DMS53 treated with DMSO at 0.1 percent for 48 hours (cell line): Measurements from ENCODE around the gene MFAP2.

ENCODE experiments used
- DNase-seq: peaks from one replicate; lab custom pipeline; 2025; ENCODE audit not compliant: unreplicated experiment; lab: John Stamatoyannopoulos, UW

MFAP2 gene

GRCh38 chr1:17008208-17008855 lies 27.9 kb upstream of the MFAP2 start:
- DNase-seq = no peak

DNA sequence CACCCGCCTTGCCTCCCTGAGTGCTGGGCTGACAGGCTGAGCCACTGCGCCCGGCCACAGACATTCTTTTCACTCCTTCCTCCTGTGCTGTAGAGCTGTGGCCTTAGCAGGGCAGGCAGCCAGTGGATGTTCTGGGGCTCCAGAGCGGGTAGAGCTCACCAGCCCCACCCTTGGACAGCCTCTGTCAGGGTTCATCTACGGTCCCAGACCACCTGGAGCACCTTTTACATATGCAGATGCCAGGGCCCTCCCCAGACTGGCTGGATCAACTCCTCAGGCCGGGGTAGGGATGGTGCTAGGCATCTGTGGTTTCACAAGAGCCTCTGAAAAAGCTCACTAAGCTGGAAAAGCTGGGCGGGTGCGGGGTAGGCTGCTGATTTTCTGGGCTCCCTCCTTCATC lies 26.7 kb upstream of the MFAP2 start:
- DNase-seq = no peak

GRCh38 chr1:17005365-17005740 lies 24.9 kb upstream of the MFAP2 start:
- no peak for DNase-seq

DNA sequence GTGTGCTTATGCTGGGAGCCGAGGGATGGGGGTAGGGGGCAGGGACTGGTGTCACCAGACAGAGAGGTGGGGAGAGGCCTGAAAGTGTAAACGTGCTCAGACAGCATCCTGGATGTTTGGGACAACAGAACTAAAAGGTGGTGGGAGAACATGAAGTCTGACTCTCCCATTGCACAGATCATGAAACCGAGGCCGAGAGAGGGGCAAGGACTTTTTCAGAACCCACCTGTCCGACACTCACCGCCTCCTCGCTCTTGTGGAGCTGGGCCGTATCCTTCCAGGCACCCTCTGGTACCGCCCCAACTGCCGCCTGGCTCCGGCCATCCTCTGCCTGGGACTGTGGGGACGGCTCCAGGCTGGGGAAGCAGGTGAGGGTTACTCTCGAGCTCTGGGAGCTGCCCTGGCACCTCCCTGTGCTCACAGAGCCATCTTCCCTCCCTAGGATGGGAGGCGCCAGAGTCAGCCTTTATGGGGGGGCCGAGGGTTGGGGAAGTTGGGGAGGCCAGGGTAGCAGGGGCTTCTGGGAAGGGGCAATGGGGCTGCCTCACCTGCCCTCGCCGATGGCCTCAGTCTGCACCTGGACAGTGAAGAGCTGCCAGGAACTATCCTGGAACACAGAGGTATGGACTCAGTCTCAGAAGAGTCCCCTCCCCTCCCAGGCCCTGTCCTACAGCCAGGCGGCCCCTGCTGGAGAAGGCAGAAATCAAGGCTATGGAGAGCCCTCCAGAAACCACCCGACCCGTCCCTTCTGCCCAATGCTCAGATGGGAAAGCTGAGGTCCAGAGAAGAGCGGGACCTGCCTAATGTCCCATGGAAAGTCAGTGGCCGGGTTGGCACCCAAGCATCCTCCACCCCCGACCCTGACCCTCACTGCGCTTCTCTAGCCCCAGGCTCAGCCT lies 24.3 kb upstream of the MFAP2 start:
- no peak for DNase-seq

DNA sequence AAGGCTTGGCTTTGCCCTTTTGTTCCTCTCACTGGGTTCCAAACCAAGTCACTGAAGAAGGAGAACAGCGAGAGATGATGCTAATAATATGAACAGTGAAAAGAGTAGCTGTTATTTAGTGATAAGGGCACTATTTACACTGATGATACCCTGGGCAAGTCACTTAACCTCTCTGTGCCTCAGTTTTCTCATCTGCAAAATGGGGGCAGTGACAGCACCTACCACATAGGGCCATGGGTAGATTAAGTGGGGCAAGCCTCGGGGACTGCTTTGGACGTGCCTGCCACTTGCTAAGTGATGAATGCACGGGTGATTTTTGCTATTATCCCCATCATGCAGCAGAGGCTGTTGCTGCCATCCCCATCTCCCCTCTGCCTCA lies 22.1 kb upstream of the MFAP2 start:
- DNase-seq = no peak

DNA sequence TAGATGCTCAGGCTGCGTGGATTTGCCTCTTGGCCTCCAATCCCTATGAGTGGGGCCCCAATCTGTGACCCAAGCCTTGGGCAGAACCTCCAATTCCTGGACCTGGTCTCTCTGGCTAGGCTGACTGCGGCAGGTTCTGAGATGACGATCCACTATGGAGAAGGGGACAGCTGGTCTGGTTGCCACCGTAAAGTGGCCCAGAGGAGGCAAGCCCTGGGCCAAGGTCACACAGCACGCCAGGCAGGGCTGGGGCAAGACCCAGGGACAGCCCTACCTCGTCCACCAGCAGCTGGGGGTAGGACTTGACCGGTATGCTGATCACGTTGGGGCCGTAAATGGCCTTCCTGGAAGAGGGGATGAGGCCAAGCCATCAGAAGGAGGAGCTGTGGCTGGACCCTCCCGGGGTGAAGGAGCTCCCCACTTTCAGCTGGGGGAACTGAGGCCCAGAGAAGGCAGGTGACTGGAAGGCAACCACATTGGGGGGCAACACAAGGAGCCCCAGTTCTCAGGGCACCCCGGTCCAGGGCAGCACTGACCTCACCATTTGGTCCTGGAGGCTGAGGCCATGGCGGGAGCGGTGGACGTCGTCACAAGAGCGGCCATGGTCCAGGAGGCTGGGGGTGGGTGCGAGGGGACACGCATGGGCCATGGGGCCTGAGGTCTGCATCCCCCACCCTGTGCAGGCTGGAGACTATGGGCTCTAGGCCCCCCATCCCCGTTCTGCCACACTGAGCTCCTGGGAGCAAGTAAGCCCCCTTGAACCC lies 21.5 kb upstream of the MFAP2 start:
- DNase-seq = no peak

GRCh38 chr1:16999863-17000262 lies 19.4 kb upstream of the MFAP2 start:
- DNase-seq = no peak

- DNase-seq = no peak
Measured at GRCh38 chr1:16998589-16998988, 18.2 kb upstream of the MFAP2 start.

DNA sequence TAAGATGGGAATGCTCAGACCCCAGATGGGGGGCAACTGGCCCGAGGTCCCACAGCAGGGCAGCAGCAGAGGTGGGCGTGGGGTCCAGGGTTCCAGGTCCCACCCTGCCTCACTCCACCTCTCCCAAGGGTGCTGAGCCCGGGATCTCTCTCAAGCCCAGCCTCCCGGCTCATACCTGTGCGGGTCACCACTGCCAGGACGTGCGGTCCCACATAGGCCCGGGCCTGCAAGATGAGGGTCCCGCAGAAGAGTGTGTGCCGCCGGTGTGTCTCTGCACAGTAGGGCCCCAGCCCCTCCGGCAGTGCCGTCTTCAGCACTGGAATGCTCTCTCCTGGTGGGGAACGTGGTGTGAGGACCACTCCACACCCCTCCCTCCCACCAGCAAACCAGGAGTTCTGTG lies 16.4 kb upstream of the MFAP2 start:
- DNase-seq = no peak

- DNase-seq = no peak
Measured at GRCh38 chr1:16993521-16994038, 13.2 kb upstream of the MFAP2 start.

GRCh38 chr1:16992675-16993074 lies 12.3 kb upstream of the MFAP2 start:
- DNase-seq = no peak

DNA sequence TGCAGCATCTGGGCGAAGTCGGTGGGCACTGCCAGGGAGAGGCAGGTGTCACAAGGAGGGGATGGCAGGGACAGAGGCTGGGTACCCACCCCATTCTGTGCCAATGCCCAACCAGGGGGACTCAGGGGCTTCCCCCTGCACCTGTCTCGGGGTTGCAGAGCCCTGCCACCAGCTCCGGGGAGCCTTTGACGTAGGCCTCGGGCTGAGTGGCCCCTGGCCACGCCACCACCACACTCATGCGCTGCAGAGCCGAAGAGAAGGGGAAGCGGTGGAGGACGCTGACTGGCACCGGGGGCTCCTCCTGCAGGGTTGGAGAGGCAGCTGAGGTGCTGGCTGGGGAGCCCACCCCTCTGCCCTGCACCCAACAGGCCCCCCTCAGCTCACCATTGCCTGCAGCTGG lies 11.7 kb upstream of the MFAP2 start:
- no peak for DNase-seq

DNA sequence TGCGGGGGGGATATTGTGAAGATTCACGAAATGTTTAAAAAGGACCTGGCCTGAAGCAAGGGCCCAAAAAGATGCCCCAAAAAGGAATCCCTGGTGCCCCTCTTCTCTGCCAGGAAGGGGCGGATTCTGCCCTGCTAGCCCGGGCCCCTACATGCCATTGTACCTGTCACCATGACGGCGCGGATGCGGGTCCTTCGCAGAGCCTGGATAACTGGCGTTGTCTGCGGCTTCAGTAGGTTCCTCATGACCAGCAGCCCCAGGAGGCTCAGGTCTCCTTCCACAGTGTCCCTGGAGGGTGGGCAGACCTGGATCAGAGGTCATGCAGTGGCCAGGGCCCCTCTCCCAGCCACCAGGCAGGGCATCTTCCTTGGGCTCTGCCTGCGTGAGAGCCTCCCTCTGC lies 11.2 kb upstream of the MFAP2 start:
- DNase-seq = no peak

DNA sequence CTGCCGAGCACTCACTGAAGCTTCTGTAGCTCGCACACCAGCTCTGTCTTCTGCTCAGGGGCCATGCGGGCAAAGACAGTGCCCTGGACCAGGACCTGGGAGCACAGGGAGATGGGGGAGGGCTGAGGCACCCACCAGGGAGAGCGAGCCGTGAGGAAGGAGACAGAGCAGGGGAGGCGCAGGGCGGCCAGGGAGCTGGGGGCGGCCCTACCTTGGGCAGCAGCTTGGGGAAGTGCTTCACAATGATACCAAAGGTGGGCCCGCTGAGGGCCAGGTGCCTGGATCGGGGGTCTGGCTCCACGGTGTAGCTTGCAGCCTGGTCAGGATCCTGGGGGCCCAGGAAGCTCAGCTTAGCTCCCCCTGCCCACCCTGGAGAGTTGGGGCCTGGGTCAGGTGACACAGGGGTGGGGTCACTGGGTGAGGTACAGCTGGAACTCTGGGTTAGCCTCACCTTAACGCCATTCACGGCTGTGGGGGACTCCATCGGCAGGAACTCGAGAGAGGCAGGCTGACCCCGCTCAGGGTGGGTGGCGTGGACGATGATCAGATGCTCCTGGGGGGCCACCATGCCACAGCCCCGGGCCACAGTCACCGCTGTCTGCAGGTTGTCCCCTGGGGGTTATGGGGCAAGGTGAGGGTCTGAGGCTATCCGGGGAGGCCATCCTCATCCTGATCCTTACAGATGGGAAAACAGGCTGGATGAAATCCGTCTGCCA lies 9.4 kb upstream of the MFAP2 start:
- no peak for DNase-seq

DNA sequence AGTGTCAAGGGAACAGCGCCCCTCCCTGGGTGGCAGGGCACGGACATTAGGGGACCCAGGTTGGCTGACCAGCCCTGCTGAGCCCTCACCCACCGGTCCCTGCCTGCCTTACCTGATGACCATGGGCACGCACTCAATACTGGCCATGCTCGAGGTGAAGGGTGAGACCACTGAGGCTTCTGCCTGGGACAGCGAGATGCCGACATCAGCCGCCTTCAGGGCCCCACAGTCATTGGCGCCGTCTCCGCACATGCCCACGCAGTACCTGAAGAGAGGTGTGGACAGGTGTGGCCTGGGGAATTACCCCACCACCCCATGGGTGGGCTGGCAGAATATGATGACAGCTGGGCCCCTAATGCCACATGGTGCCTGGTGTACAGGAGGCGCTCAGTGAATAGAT lies 7.8 kb upstream of the MFAP2 start:
- DNase-seq = no peak

DNA sequence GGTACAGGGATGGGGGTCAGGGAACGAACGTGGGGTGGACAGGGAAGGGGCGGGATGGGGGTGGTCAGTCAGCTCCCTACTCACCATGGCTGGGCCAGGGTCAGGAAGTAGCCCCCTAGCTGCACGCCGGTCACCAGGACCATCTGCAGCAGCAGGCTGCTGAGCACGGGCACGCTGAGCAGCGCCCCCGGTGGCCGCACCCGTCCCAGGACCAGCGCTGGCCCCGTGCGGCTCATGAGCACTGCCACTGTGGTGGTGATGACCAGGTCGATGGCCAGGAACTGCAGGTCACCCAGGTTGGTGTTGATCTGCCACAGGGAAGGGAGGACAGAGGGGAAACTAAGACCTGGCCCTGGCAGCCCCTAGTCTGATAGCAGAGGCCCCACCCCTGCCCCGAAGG lies 6.5 kb upstream of the MFAP2 start:
- no peak for DNase-seq

GRCh38 chr1:16986560-16986959 lies 6.1 kb upstream of the MFAP2 start:
- no peak for DNase-seq

DNA sequence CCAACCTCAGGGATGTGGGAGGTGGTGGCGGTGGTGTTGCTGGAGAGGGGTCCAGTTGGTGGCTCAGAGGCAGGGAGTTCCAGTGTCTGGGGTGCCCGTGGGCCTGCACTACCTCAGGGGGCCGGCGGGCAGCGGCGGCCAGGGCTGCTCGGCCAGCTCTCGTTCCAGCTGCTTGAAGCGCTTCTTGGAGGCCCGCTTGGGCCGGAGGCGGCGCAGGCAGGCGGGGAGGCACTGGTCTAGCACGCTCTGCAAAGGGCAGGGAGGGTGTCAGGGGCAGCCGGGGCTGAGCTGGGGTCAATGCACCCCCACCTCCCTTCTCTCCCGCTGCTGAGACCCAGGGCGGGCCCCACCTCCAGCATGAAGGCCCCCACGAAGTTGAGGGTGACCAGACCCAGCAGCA lies 5.7 kb upstream of the MFAP2 start:
- no peak for DNase-seq

GRCh38 chr1:16984717-16985116 lies 4.3 kb upstream of the MFAP2 start:
- DNase-seq = no peak

DNA sequence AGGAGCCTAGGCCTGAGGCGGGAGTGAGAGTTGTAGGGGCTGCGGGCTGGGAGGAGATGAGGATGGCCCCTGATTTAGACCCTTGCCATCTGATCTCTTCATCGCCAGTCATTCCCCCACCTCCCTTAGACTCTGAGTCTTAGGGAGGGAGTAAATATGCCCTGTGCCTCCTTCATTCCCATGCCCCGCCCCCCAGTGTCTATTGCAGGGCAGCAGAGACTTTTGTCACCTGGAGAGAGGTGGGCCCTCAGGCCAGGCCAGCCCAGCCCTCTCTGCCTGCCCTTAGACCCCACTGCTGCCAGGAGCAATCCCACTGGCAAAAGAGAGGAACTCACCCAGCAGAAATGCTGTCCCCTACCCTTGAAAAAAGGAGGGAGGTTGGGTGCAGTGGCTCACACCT lies 3.2 kb upstream of the MFAP2 start:
- DNase-seq = no peak

DNA sequence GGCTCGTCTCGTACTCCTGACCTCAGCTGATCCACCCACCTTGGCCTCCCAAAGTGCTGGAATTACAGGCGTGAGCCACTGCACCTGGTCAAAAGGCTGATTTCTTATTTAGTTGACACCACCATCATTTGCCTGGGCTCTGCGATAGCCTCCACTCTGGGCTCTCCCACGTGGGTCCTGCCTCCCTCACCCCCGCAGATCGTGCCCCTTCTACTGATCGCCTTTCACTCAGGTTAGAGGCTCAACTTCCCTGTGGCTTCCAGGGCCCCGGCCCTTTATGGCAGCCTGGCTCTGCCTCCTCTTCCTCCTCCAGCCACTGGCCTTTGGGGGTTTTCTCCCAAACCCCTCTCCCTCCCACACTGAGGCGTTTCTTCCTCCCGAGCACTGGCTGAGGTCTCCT lies 2.5 kb upstream of the MFAP2 start:
- DNase-seq = no peak
